Fibroblast of pulmonary artery (primary cell): Measurements from ENCODE around the gene PARK7.

Experiments
- DNase-seq: peaks from one replicate; pipeline ENCODE4 v3.0.0-alpha.2; 2010; ENCODE audit warnings: low read depth
- H3K4me3 ChIP-seq: replicated peaks from 2 replicates; pipeline ENCODE4 v1.5.1; 2011; ENCODE audit warnings: low read depth, mild to moderate bottlenecking, control low read depth, low read length, moderate library complexity
- CTCF ChIP-seq: IDR thresholded peaks from 2 replicates; pipeline ENCODE4 v1.5.1; 2011; ENCODE audit warnings: mild to moderate bottlenecking, control low read depth, low read length, inconsistent platforms; ENCODE audit errors: missing control alignments

Gene PARK7

GRCh38 chr1:7991504-7992440 is 30.3 kb downstream of the PARK7 start:
- H3K4me3 ChIP-seq, result no peak overlapping the region
- no peak for DNase-seq
- TF ChIP-seq CTCF, result no peak

- H3K4me3 ChIP-seq, result no peak overlapping the region
- no peak for TF ChIP-seq CTCF
- no peak for DNase-seq
These were observed 31.4 kb downstream of the PARK7 start for GRCh38 chr1:7992885-7993284.

- DNase-seq, result peak; percentile 58
- TF ChIP-seq CTCF, result no peak
- H3K4me3 ChIP-seq, result no peak overlapping the region
These were observed 32.3 kb downstream of the PARK7 start for GRCh38 chr1:7993593-7994479.

- H3K4me3 ChIP-seq, result no peak overlapping the region
- DNase-seq, result no peak
- TF ChIP-seq CTCF, result no peak
These were observed 33.3 kb downstream of the PARK7 start for GRCh38 chr1:7994827-7995226.

- H3K4me3 ChIP-seq, result no peak overlapping the region
- no peak for TF ChIP-seq CTCF
- DNase-seq, result no peak
These were observed 33.9 kb downstream of the PARK7 start for GRCh38 chr1:7995437-7995836.

- H3K4me3 ChIP-seq, result no peak overlapping the region
- no peak for DNase-seq
- no peak for TF ChIP-seq CTCF
These were observed 40.9 kb downstream of the PARK7 start for GRCh38 chr1:8002329-8002910.
